ENCODE data around the gene SH3RF3. TPM values are rescaled to one million over a fixed set of nuclear protein-coding genes. Genes with fewer than 3 reads are reported as not detected.

SH3RF3 gene
- total RNA-seq, 1 donor from 2014 or later = 0.28 TPM

DNA sequence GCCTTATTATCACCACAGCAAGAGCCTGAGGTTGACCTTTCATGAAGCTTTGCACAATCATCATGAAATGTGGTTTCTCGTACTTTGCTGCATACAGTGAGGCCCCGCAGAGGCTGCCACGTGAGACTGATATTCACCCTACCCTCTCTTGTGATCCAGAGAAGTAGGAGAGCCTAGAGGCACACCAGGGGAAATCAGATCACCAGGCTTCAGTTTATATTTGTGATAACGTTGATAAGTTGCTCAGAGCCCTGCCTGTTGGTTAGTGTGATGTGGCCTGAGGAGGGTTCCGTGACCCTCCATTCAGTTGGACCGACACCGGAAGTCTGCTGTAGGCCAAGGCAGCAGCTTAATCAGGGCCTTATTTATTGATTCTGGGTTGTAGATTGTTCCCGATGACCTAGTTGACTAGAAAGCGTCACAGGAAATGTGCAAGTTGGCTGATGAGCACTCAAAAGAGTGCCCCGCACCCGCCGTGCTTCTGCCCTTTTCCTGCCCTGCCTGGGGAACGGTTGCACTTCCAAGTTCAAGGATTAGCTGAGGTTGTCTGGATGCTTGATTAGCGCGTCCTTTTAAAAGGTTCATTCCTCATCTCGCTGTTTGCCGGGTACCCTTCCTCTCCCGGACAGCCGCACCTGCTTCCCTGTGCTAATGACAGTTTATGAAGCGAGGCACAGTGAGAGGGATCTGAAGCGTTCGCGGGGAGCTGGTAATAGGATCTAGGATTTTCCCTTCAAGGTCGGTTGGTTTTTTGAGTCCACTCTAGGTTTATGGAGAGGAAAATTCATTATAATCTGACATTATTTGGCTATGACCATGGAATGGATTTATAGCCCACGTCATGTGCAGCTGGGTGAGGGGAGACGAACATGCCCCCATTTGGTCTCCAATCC is 146.4 kb downstream of the SH3RF3 start:
- no peaks in the 10 kb centered on the region for H4K20me1 ChIP-seq (ENCODE audit: low read depth)

DNA sequence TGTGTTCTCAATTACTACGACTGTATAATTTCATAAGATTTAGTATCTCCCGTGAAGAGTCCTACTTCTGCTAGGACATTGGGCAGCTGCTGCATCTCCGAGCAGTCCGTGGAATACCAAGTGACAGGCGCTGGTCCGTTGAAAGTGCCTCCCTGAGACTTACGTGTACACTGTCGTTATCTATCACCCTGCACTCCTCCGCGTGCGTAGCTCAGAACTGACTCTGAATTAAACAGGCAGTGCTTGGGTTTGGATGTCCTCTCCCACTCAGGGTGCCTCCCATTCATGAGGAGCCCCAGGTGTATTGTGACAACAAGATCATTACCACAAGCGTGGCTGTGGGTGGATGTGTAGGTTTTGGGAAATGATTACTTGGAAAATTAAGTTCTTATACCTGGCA is 148.4 kb downstream of the SH3RF3 start:
- H3K4me1 ChIP-seq = no peaks in the 10 kb centered on the region
- H3K36me3 ChIP-seq = no peaks in the 10 kb centered on the region
- H4K20me1 ChIP-seq (ENCODE audit: low read depth) = no peaks in the 10 kb centered on the region
- H3K27ac Mint-ChIP-seq = no peak overlapping the region
- no peak overlapping the region for H3K4me3 Mint-ChIP-seq
- no peaks in the 10 kb centered on the region for H3F3A ChIP-seq (ENCODE audit: low read depth)
- H3K9me3 Mint-ChIP-seq = no peaks in the 10 kb centered on the region
- no peak overlapping the region for H2AFZ ChIP-seq (replicated peaks)
- peaks cover 10% of the 10 kb centered on the region for H3K27me3 Mint-ChIP-seq (ENCODE audit: insufficient read depth, low read depth)
- H3K4me3 ChIP-seq = no peak overlapping the region
- peaks cover 35% of the 10 kb centered on the region for H3K4me1 Mint-ChIP-seq
- TF ChIP-seq EZH2phosphoT487 (IDR thresholded peaks at IDR 0.05) = no peak
- TF ChIP-seq, protein P1, sequence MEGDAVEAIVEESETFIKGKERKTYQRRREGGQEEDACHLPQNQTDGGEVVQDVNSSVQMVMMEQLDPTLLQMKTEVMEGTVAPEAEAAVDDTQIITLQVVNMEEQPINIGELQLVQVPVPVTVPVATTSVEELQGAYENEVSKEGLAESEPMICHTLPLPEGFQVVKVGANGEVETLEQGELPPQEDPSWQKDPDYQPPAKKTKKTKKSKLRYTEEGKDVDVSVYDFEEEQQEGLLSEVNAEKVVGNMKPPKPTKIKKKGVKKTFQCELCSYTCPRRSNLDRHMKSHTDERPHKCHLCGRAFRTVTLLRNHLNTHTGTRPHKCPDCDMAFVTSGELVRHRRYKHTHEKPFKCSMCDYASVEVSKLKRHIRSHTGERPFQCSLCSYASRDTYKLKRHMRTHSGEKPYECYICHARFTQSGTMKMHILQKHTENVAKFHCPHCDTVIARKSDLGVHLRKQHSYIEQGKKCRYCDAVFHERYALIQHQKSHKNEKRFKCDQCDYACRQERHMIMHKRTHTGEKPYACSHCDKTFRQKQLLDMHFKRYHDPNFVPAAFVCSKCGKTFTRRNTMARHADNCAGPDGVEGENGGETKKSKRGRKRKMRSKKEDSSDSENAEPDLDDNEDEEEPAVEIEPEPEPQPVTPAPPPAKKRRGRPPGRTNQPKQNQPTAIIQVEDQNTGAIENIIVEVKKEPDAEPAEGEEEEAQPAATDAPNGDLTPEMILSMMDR (IDR thresholded peaks at IDR 0.05) = no peak
- TF ChIP-seq EZH2 (IDR thresholded peaks at IDR 0.05) = no peak
- DNase-seq (ENCODE audit: low spot score) = no peak
- no peak overlapping the region for H3K27ac ChIP-seq
- no peaks in the 10 kb centered on the region for H3K36me3 Mint-ChIP-seq
- no peak overlapping the region for H3K9ac ChIP-seq
- H3K4me2 ChIP-seq = no peak overlapping the region
- H3K79me2 ChIP-seq (ENCODE audit: low read depth) = no peaks in the 10 kb centered on the region
- no peaks in the 10 kb centered on the region for H3K27me3 ChIP-seq
- no peaks in the 10 kb centered on the region for H3K9me3 ChIP-seq (ENCODE audit: low read depth)

More for the DNA sequence above, 146.4 kb downstream of the SH3RF3 start:
- no peak for DNase-seq (ENCODE audit: low spot score)
- Mint-ChIP-seq H3K4me1 (peaks cover 33% of the 10 kb centered on the region), H3K4me3 (peak overlapping the region; percentile 54), H3K27me3 (ENCODE audit: insufficient read depth, low read depth) (peaks cover 8% of the 10 kb centered on the region), H3K36me3 (no peaks in the 10 kb centered on the region), H3K27ac (no peak overlapping the region), H3K9me3 (no peaks in the 10 kb centered on the region)
- Histone ChIP-seq H3F3A (ENCODE audit: low read depth) (no peaks in the 10 kb centered on the region), H3K79me2 (ENCODE audit: low read depth) (no peaks in the 10 kb centered on the region), H3K4me1 (no peaks in the 10 kb centered on the region), H3K27ac (no peak overlapping the region), H3K36me3 (no peaks in the 10 kb centered on the region), H3K4me3 (no peak overlapping the region), H3K9ac (no peak overlapping the region), H3K9me3 (ENCODE audit: low read depth) (no peaks in the 10 kb centered on the region), H3K27me3 (no peaks in the 10 kb centered on the region), H2AFZ (replicated peaks) (no peak overlapping the region), H3K4me2 (no peak overlapping the region)
- TF ChIP-seq EZH2 (IDR thresholded peaks at IDR 0.05) (no peak), EZH2phosphoT487 (IDR thresholded peaks at IDR 0.05) (no peak)
- TF ChIP-seq, protein P1 (IDR thresholded peaks at IDR 0.05) = no peak

DNA sequence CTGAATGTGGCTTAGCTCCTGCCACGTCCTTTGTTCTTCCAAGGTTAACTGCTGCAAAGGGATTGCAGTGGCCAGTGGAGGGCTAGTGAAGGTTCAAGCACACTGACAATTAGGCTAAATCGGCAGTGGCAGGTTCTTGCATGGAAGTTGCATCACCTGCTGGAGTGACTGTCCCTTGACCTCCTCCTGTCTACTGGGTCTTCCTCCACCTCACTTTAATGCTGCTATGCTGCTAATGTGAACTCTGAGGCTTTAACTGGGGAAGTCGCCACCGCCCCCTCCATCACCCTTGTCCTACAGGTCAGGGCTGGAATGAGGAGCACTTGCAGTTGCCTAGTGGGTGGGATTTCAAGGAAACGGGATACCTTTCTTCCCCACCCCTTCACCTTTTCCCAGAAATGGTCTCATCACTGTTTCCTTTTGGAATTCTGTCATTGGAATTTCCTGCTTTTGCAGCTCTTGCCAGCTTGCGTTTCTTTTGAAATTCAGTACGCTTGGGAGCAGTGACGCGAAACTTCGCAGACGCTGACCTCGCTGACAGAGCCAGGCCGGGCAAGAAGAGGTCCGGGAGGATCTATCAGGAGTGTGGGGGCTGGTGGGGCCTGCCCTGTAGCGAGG is 150.3 kb downstream of the SH3RF3 start:
- Histone ChIP-seq H4K20me1 (ENCODE audit: low read depth) (no peaks in the 10 kb centered on the region), H3K4me3 (no peak overlapping the region), H3K9me3 (ENCODE audit: low read depth) (no peaks in the 10 kb centered on the region), H2AFZ (replicated peaks) (no peak overlapping the region), H3K27ac (no peak overlapping the region), H3K4me2 (no peak overlapping the region), H3K4me1 (no peaks in the 10 kb centered on the region), H3K27me3 (no peaks in the 10 kb centered on the region), H3K36me3 (no peaks in the 10 kb centered on the region), H3K9ac (no peak overlapping the region), H3F3A (ENCODE audit: low read depth) (no peaks in the 10 kb centered on the region), H3K79me2 (ENCODE audit: low read depth) (no peaks in the 10 kb centered on the region)
- no peak overlapping the region for H3K4me3 Mint-ChIP-seq
- H3K27ac Mint-ChIP-seq = no peak overlapping the region
- peaks cover 6% of the 10 kb centered on the region for H3K27me3 Mint-ChIP-seq (ENCODE audit: insufficient read depth, low read depth)
- no peaks in the 10 kb centered on the region for H3K36me3 Mint-ChIP-seq
- no peaks in the 10 kb centered on the region for H3K9me3 Mint-ChIP-seq
- no peak for DNase-seq (ENCODE audit: low spot score)
- TF ChIP-seq, protein P1 (IDR thresholded peaks at IDR 0.05) = no peak
- TF ChIP-seq EZH2phosphoT487 (IDR thresholded peaks at IDR 0.05) (no peak), EZH2 (IDR thresholded peaks at IDR 0.05) (no peak)
- H3K4me1 Mint-ChIP-seq = peaks cover 32% of the 10 kb centered on the region
